Osteoblast (primary cell): Measurements from ENCODE around the gene JPH3. TPM values are rescaled to one million over a fixed set of nuclear protein-coding genes. Genes with fewer than 3 reads are reported as not detected.
"Not testable (repeated sequence)": the region's sequence is repeated elsewhere in the genome, so short reads cannot be mapped to it uniquely, and the experiment has no call there.

Experiments
- DNase-seq: peaks from one replicate; pipeline ENCODE4 v3.0.0; 2011; ENCODE audit warnings: low spot score, mixed read lengths; ENCODE audit not compliant: insufficient read length; ENCODE audit errors: missing footprints
- H2AFZ ChIP-seq: 2 replicates; pipeline ENCODE4 v1.6.0; 2011; ENCODE audit warnings: mild to moderate bottlenecking, low read length
- H3K27ac ChIP-seq: 2 replicates; pipeline ENCODE4 v1.5.1; 2011; ENCODE audit warnings: mild to moderate bottlenecking, low read depth, low read length, moderate library complexity
- H3K27me3 ChIP-seq: 2 replicates; pipeline ENCODE4 v1.6.0; 2012; ENCODE audit warnings: mild to moderate bottlenecking, control low read depth, inconsistent platforms, low read length, moderate library complexity; ENCODE audit not compliant: insufficient read depth
- H3K36me3 ChIP-seq: 2 replicates; pipeline ENCODE4 v1.5.1; 2011; ENCODE audit warnings: mild to moderate bottlenecking, low read length, control low read depth, moderate library complexity; ENCODE audit not compliant: insufficient read depth
- H3K4me1 ChIP-seq: 2 replicates; pipeline ENCODE4 v1.5.1; 2011; ENCODE audit warnings: mild to moderate bottlenecking, low read length, control low read depth, moderate library complexity; ENCODE audit not compliant: insufficient read depth
- H3K4me2 ChIP-seq: 2 replicates; pipeline ENCODE4 v1.6.0; 2011; ENCODE audit warnings: mild to moderate bottlenecking, low read length; ENCODE audit not compliant: insufficient read depth
- H3K4me3 ChIP-seq: fragments of 200-600 bp; sonication (generic); 3 replicates; pipeline ENCODE4 v1.5.1; 2012; ENCODE audit warnings: mild to moderate bottlenecking, low read length, inconsistent platforms; ENCODE audit not compliant: insufficient read depth
- H3K79me2 ChIP-seq: 2 replicates; pipeline ENCODE4 v1.6.0; 2012; ENCODE audit warnings: mild to moderate bottlenecking, low read length, control low read depth, inconsistent platforms; ENCODE audit not compliant: insufficient read depth
- H3K9me3 ChIP-seq: 2 replicates; pipeline ENCODE4 v1.5.1; 2011; ENCODE audit warnings: low read depth, low read length, control low read depth
- H4K20me1 ChIP-seq: 2 replicates; pipeline ENCODE4 v1.6.0; 2012; ENCODE audit warnings: mild to moderate bottlenecking, low read length, control low read depth; ENCODE audit not compliant: insufficient read depth
- CTCF ChIP-seq: IDR thresholded peaks from 2 replicates; pipeline ENCODE4 v1.5.1; 2011; ENCODE audit warnings: mild to moderate bottlenecking, low read depth, low read length, moderate library complexity; ENCODE audit errors: extremely low read depth
- total RNA-seq: library from RNA; depleted of rRNA; stranded (reverse); fragments of >200 nt; gene quantifications from 2 replicates; pipeline ENCODE4 v1.2.3, GENCODE V29; 2012

Gene JPH3
- total RNA-seq, 1 donor, result not detected

DNA sequence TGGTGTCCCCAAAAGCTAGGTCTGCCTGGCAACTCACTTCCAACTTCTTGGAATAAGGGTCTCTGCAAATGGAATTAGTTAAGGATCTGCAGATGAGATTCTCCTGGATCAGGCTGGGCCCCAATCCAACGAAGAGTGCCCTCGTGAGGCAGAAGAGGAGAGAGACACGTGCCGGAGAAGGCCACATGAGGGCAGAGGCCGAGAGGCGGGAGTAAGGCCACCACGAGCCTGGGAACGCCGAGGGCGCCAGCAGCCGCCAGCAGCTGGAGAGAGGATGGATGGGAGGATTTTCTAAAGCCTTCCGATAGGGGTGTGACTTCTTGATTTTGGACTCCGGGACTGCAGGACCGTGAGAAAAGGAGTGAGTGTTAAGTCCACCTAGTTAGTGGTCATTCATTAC lies 76.3 kb downstream of the JPH3 start:
- Histone ChIP-seq H3K36me3 (no peaks in the 10 kb centered on the region), H3K4me3 (no peak overlapping the region), H3K4me1 (peaks cover 8% of the 10 kb centered on the region), H3K27ac (no peak overlapping the region), H3K9me3 (no peaks in the 10 kb centered on the region), H3K79me2 (no peaks in the 10 kb centered on the region), H2AFZ (no peak overlapping the region), H4K20me1 (no peaks in the 10 kb centered on the region), H3K27me3 (peaks cover 15% of the 10 kb centered on the region), H3K4me2 (no peak overlapping the region)
- peak; percentile 91 for DNase-seq
- peak; percentile 28 for TF ChIP-seq CTCF

DNA sequence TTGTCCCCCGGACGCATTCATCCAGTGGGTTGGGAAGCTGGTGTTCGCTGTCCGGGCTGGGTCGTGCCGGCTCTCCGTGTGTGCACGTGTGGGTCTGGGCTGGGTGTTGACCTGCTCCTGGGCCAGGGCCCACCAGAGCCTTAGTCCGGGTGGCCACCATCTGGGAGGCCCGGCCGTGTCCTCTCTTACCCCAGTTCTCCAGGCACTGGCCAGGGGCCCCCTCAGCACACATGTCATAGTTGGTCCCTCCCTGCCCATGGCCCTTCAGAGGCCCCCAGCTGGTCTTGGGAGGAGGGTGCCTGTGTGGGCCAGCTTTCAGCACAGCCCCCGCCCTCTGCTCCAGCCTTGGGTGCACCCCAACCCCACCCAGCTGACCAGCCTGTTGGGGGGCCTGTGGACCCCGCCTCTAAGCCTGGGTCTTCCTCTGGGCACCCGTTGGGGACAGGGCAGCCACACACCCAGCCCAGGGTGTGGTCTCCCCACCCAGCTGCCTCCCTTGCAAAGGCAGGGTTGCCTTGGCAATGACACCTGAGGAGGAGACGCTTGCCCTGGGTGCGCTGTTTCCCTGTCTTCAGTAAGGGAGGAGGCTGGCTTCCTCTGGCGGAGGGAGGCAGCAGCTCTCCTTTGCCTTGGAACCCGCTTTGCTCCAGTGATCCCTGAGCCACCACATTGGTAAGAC lies 77.4 kb downstream of the JPH3 start:
- Histone ChIP-seq H3K4me1 (peaks cover 8% of the 10 kb centered on the region), H3K79me2 (no peaks in the 10 kb centered on the region), H4K20me1 (no peaks in the 10 kb centered on the region), H3K27me3 (peaks cover 24% of the 10 kb centered on the region), H3K4me2 (no peak overlapping the region), H3K9me3 (no peaks in the 10 kb centered on the region), H3K27ac (no peak overlapping the region), H3K4me3 (no peak overlapping the region), H2AFZ (no peak overlapping the region), H3K36me3 (no peaks in the 10 kb centered on the region)
- DNase-seq, result no peak
- no peak for TF ChIP-seq CTCF

DNA sequence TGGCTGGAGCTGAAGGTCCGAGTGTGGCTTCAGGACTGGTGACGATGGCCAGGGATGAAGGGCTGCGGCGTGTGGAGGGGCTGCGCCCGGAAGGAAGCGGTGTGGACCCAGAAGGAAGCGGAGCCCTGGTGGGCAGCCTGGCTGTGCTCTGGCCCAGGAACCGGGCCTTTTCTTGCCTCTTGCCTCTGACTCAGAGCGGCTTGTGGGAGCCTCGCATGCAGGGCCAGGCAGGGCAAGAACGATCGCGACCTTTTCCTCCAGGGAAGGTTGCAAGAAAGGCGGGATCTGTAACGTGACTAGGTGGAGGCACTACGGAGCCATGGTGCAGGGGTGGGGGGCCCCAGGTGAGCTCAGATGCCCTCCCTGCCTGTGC lies 78.0 kb downstream of the JPH3 start:
- peaks cover 24% of the 10 kb centered on the region for H3K27me3 ChIP-seq
- no peaks in the 10 kb centered on the region for H3K79me2 ChIP-seq
- H3K4me3 ChIP-seq, result no peak overlapping the region
- peaks cover 8% of the 10 kb centered on the region for H3K4me1 ChIP-seq
- no peaks in the 10 kb centered on the region for H3K36me3 ChIP-seq
- no peak for TF ChIP-seq CTCF
- H2AFZ ChIP-seq, result no peak overlapping the region
- H4K20me1 ChIP-seq, result no peaks in the 10 kb centered on the region
- H3K4me2 ChIP-seq, result no peak overlapping the region
- H3K9me3 ChIP-seq, result no peaks in the 10 kb centered on the region
- no peak overlapping the region for H3K27ac ChIP-seq
- DNase-seq, result no peak

DNA sequence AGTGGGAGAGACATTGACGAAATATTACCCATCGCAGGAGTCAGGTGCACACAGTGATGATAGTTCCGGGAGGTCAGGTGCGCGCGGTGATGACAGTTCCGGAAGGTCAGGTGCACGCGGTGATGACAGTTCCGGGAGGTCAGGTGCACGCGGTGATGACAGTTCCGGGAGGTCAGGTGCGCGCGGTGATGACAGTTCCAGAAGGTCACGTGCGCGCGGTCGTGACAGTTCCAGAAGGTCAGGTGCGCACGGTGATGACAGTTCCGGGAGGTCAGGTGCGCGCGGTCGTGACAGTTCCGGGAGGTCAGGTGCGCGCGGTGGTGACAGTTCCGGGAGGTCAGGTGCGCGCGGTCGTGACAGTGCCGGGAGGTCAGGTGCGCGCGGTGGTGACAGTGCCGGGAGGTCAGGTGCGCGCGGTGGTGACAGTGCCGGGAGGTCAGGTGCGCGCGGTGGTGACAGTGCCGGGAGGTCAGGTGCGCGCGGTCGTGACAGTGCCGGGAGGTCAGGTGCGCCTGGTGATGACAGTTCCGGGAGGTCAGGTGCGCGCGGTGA lies 78.8 kb downstream of the JPH3 start:
- H3K79me2 ChIP-seq, H3K4me2 ChIP-seq, H3K4me3 ChIP-seq, H3K36me3 ChIP-seq, H2AFZ ChIP-seq, H4K20me1 ChIP-seq, DNase-seq, H3K9me3 ChIP-seq, H3K27ac ChIP-seq, H3K4me1 ChIP-seq: not testable (repeated sequence)
- H3K27me3 ChIP-seq, result peaks cover 24% of the 10 kb centered on the region
